Measurements from ENCODE around the gene ZPBP.

ZPBP gene, protein sequence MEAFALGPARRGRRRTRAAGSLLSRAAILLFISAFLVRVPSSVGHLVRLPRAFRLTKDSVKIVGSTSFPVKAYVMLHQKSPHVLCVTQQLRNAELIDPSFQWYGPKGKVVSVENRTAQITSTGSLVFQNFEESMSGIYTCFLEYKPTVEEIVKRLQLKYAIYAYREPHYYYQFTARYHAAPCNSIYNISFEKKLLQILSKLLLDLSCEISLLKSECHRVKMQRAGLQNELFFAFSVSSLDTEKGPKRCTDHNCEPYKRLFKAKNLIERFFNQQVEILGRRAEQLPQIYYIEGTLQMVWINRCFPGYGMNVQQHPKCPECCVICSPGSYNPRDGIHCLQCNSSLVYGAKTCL

GRCh38 chr7:50092579-50093491 lies at the start of gene ZPBP:
TSS of gene ZPBP (minus strand) at chr7:50093246. CDS start at chr7:50093194, 52 bp downstream.
- no peak within 1 kb of the TSS for H3K9ac ChIP-seq (ENCODE audit: low read length)
- no peaks in the 10 kb centered on the region for H3K36me3 ChIP-seq (ENCODE audit: insufficient read depth, low read length)
- peak within 1 kb of the TSS; percentile 28 to 63 for H3K4me3 ChIP-seq (ENCODE audit: low read depth in 1 of 2, low read length in 2 of 2)
- no peaks in the 10 kb centered on the region for H3K4me1 ChIP-seq (ENCODE audit: insufficient read depth, low read length)
- no peaks in the 10 kb centered on the region for H3K9me3 ChIP-seq (ENCODE audit: low read length)
- H3K27me3 ChIP-seq (ENCODE audit: control insufficient read depth in 1 of 2, insufficient read depth in 2 of 2, low read length in 2 of 2) = no peaks in the 10 kb centered on the region
- no peak within 1 kb of the TSS for H3K27ac ChIP-seq (ENCODE audit: low read depth, low read length)

DNA sequence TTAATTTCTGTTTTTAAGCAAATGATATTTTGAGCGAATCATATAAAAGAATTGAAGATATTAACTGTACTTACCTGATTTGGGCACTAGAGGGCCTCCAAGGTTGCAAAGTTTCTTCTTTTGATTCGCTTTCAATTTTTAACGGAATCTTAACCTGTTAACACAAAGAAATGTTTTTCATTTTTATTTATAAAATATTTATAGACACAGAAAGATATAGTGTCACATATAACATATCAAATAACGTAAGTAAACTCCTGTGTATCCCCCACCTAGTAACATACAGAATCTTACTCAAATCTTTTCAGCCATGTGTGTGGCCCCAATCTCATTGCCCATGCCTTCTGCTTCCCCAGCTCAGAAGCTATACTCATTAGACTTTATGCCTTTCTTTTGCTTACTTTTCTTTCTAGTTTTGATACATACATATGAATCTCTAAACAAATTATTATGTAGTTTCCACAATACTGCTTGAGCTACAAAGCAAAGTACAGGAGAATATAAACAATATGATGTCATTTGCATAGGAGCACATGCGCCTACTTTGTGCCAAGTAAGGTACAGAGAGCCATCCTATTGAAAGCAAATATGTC lies 49.5 kb upstream of the ZPBP start:
- Histone ChIP-seq H3K9me3 (ENCODE audit: low read length) (no peaks in the 10 kb centered on the region), H3K27me3 (ENCODE audit: control insufficient read depth in 1 of 2, insufficient read depth in 2 of 2, low read length in 2 of 2) (no peaks in the 10 kb centered on the region), H3K36me3 (ENCODE audit: insufficient read depth, low read length) (no peaks in the 10 kb centered on the region), H3K4me1 (ENCODE audit: insufficient read depth, low read length) (no peaks in the 10 kb centered on the region), H3K9ac (ENCODE audit: low read length) (no peak overlapping the region), H3K27ac (ENCODE audit: low read depth, low read length) (no peak overlapping the region), H3K4me3 (ENCODE audit: low read depth in 1 of 2, low read length in 2 of 2) (no peak overlapping the region)

- Histone ChIP-seq H3K9me3 (ENCODE audit: low read length) (no peaks in the 10 kb centered on the region), H3K36me3 (ENCODE audit: insufficient read depth, low read length) (no peaks in the 10 kb centered on the region), H3K4me3 (ENCODE audit: low read depth in 1 of 2, low read length in 2 of 2) (no peak overlapping the region), H3K27me3 (ENCODE audit: control insufficient read depth in 1 of 2, insufficient read depth in 2 of 2, low read length in 2 of 2) (no peaks in the 10 kb centered on the region), H3K27ac (ENCODE audit: low read depth, low read length) (no peak overlapping the region), H3K4me1 (ENCODE audit: insufficient read depth, low read length) (no peaks in the 10 kb centered on the region), H3K9ac (ENCODE audit: low read length) (no peak overlapping the region)
These were observed 48.8 kb upstream of the ZPBP start for GRCh38 chr7:50141854-50142253.

GRCh38 chr7:50141131-50141530 lies 48.1 kb upstream of the ZPBP start:
- no peak overlapping the region for H3K9ac ChIP-seq (ENCODE audit: low read length)
- H3K9me3 ChIP-seq (ENCODE audit: low read length) = no peaks in the 10 kb centered on the region
- no peaks in the 10 kb centered on the region for H3K36me3 ChIP-seq (ENCODE audit: insufficient read depth, low read length)
- H3K4me1 ChIP-seq (ENCODE audit: insufficient read depth, low read length) = no peaks in the 10 kb centered on the region
- no peaks in the 10 kb centered on the region for H3K27me3 ChIP-seq (ENCODE audit: control insufficient read depth in 1 of 2, insufficient read depth in 2 of 2, low read length in 2 of 2)
- no peak overlapping the region for H3K27ac ChIP-seq (ENCODE audit: low read depth, low read length)
- no peak overlapping the region for H3K4me3 ChIP-seq (ENCODE audit: low read depth in 1 of 2, low read length in 2 of 2)

- Histone ChIP-seq H3K9me3 (ENCODE audit: low read length) (no peaks in the 10 kb centered on the region), H3K36me3 (ENCODE audit: insufficient read depth, low read length) (no peaks in the 10 kb centered on the region), H3K27ac (ENCODE audit: low read depth, low read length) (no peak overlapping the region), H3K4me3 (ENCODE audit: low read depth in 1 of 2, low read length in 2 of 2) (no peak overlapping the region), H3K9ac (ENCODE audit: low read length) (no peak overlapping the region), H3K27me3 (ENCODE audit: control insufficient read depth in 1 of 2, insufficient read depth in 2 of 2, low read length in 2 of 2) (no peaks in the 10 kb centered on the region), H3K4me1 (ENCODE audit: insufficient read depth, low read length) (no peaks in the 10 kb centered on the region)
These were observed 47.6 kb upstream of the ZPBP start for GRCh38 chr7:50140688-50141087.

- Histone ChIP-seq H3K27ac (ENCODE audit: low read depth, low read length) (no peak overlapping the region), H3K36me3 (ENCODE audit: insufficient read depth, low read length) (no peaks in the 10 kb centered on the region), H3K4me3 (ENCODE audit: low read depth in 1 of 2, low read length in 2 of 2) (no peak overlapping the region), H3K9me3 (ENCODE audit: low read length) (no peaks in the 10 kb centered on the region), H3K9ac (ENCODE audit: low read length) (no peak overlapping the region), H3K27me3 (ENCODE audit: control insufficient read depth in 1 of 2, insufficient read depth in 2 of 2, low read length in 2 of 2) (no peaks in the 10 kb centered on the region), H3K4me1 (ENCODE audit: insufficient read depth, low read length) (no peaks in the 10 kb centered on the region)
These were observed 45.1 kb upstream of the ZPBP start for GRCh38 chr7:50138101-50138500.

DNA sequence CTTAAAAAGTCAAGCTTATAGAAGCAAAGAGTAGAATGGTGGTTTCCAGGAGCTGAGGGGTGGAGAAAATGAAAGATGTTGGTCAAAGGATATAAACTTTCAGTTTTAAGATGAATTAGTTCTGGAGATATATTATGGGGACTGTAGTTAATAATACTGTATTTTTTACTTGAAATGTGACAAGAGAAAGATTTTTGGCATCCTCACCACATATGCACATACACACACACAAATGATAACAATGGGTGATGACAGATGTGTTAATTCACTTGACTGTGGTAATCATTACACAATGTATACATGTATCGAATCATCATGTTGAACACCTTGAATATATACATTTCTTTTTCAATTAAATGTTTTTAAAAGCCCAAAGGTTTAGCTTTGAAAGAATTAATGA lies 32.7 kb upstream of the ZPBP start:
- no peaks in the 10 kb centered on the region for H3K9me3 ChIP-seq (ENCODE audit: low read length)
- no peaks in the 10 kb centered on the region for H3K27me3 ChIP-seq (ENCODE audit: control insufficient read depth in 1 of 2, insufficient read depth in 2 of 2, low read length in 2 of 2)
- no peaks in the 10 kb centered on the region for H3K4me1 ChIP-seq (ENCODE audit: insufficient read depth, low read length)
- H3K27ac ChIP-seq (ENCODE audit: low read depth, low read length) = no peak overlapping the region
- no peak overlapping the region for H3K4me3 ChIP-seq (ENCODE audit: low read depth in 1 of 2, low read length in 2 of 2)
- H3K9ac ChIP-seq (ENCODE audit: low read length) = no peak overlapping the region
- H3K36me3 ChIP-seq (ENCODE audit: insufficient read depth, low read length) = no peaks in the 10 kb centered on the region

GRCh38 chr7:50121286-50121685 lies 28.2 kb upstream of the ZPBP start:
- Histone ChIP-seq H3K4me1 (ENCODE audit: insufficient read depth, low read length) (no peaks in the 10 kb centered on the region), H3K9ac (ENCODE audit: low read length) (no peak overlapping the region), H3K9me3 (ENCODE audit: low read length) (no peaks in the 10 kb centered on the region), H3K4me3 (ENCODE audit: low read depth in 1 of 2, low read length in 2 of 2) (no peak overlapping the region), H3K36me3 (ENCODE audit: insufficient read depth, low read length) (no peaks in the 10 kb centered on the region), H3K27me3 (ENCODE audit: control insufficient read depth in 1 of 2, insufficient read depth in 2 of 2, low read length in 2 of 2) (no peaks in the 10 kb centered on the region), H3K27ac (ENCODE audit: low read depth, low read length) (no peak overlapping the region)

- no peaks in the 10 kb centered on the region for H3K36me3 ChIP-seq (ENCODE audit: insufficient read depth, low read length)
- H3K9ac ChIP-seq (ENCODE audit: low read length) = no peak overlapping the region
- H3K9me3 ChIP-seq (ENCODE audit: low read length) = no peaks in the 10 kb centered on the region
- H3K4me1 ChIP-seq (ENCODE audit: insufficient read depth, low read length) = no peaks in the 10 kb centered on the region
- H3K27ac ChIP-seq (ENCODE audit: low read depth, low read length) = no peak overlapping the region
- H3K27me3 ChIP-seq (ENCODE audit: control insufficient read depth in 1 of 2, insufficient read depth in 2 of 2, low read length in 2 of 2) = no peaks in the 10 kb centered on the region
- H3K4me3 ChIP-seq (ENCODE audit: low read depth in 1 of 2, low read length in 2 of 2) = no peak overlapping the region
These were observed 27.0 kb upstream of the ZPBP start for GRCh38 chr7:50119815-50120637.

- Histone ChIP-seq H3K9ac (ENCODE audit: low read length) (no peak overlapping the region), H3K4me1 (ENCODE audit: insufficient read depth, low read length) (no peaks in the 10 kb centered on the region), H3K4me3 (ENCODE audit: low read depth in 1 of 2, low read length in 2 of 2) (no peak overlapping the region), H3K9me3 (ENCODE audit: low read length) (peaks cover 5% of the 10 kb centered on the region), H3K27me3 (ENCODE audit: control insufficient read depth in 1 of 2, insufficient read depth in 2 of 2, low read length in 2 of 2) (no peaks in the 10 kb centered on the region), H3K36me3 (ENCODE audit: insufficient read depth, low read length) (no peaks in the 10 kb centered on the region), H3K27ac (ENCODE audit: low read depth, low read length) (no peak overlapping the region)
These were observed 19.2 kb upstream of the ZPBP start for GRCh38 chr7:50112250-50112649.

DNA sequence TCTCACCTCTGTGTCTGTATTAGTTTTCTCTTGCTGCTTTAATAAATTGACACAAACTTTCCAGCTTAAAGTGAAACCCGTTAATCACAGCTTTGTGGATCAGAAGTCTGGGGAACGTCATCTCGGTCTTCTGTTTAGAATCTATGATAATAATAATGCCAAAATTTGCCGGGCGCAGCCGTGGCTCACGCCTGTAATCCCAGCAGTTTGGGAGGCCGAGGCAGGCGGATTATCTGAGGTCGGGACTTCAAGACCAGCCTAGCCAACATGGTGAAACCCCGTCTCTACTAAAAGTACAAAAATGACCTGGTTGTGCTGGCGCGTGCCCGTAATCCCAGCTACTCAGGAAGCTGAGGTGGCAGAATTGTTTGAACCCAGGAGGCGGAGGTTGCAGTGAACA lies 8.8 kb upstream of the ZPBP start:
- no peak overlapping the region for H3K27ac ChIP-seq (ENCODE audit: low read depth, low read length)
- no peaks in the 10 kb centered on the region for H3K4me1 ChIP-seq (ENCODE audit: insufficient read depth, low read length)
- no peak overlapping the region for H3K9ac ChIP-seq (ENCODE audit: low read length)
- no peak overlapping the region for H3K4me3 ChIP-seq (ENCODE audit: low read depth in 1 of 2, low read length in 2 of 2)
- H3K27me3 ChIP-seq (ENCODE audit: control insufficient read depth in 1 of 2, insufficient read depth in 2 of 2, low read length in 2 of 2) = no peaks in the 10 kb centered on the region
- H3K36me3 ChIP-seq (ENCODE audit: insufficient read depth, low read length) = no peaks in the 10 kb centered on the region
- H3K9me3 ChIP-seq (ENCODE audit: low read length) = no peaks in the 10 kb centered on the region

Data from muscle layer of colon (tissue), 2 donors.